Measurements from ENCODE around the gene TEX54.

The TEX54 gene

GRCh38 chr11:62853279-62853965 lies 20.8 kb upstream of the TEX54 start:
- TF ChIP-seq ZFX (IDR thresholded peaks at IDR 0.05) (no peak), CTCF (conservative IDR thresholded peaks at IDR 0.05) (no peak)
- peak overlapping the region; percentile 5; the same call in 1 of the 2 replicates for H3K27ac ChIP-seq

GRCh38 chr11:62852523-62853188 lies 20.0 kb upstream of the TEX54 start:
- no peak overlapping the region for H3K27ac ChIP-seq
- TF ChIP-seq CTCF (conservative IDR thresholded peaks at IDR 0.05): no peak
- TF ChIP-seq ZFX (IDR thresholded peaks at IDR 0.05): no peak

- peak overlapping the region; percentile 26 for H3K27ac ChIP-seq
- TF ChIP-seq ZFX (IDR thresholded peaks at IDR 0.05) (no peak), CTCF (conservative IDR thresholded peaks at IDR 0.05) (no peak)
These were observed 19.3 kb upstream of the TEX54 start for GRCh38 chr11:62851807-62852522.

GRCh38 chr11:62850911-62851806 lies 18.5 kb upstream of the TEX54 start:
- peak overlapping the region; percentile 26 for H3K27ac ChIP-seq
- TF ChIP-seq ZFX (IDR thresholded peaks at IDR 0.05) (no peak), CTCF (conservative IDR thresholded peaks at IDR 0.05) (no peak)

GRCh38 chr11:62847767-62848314 lies 15.2 kb upstream of the TEX54 start:
- H3K27ac ChIP-seq: no peak overlapping the region
- TF ChIP-seq ZFX (IDR thresholded peaks at IDR 0.05) (no peak), CTCF (conservative IDR thresholded peaks at IDR 0.05) (no peak)

GRCh38 chr11:62846177-62846576 lies 13.5 kb upstream of the TEX54 start:
- TF ChIP-seq CTCF (conservative IDR thresholded peaks at IDR 0.05) (no peak), ZFX (IDR thresholded peaks at IDR 0.05) (no peak)
- no peak overlapping the region for H3K27ac ChIP-seq
